NCI-H2029 (cell line): ENCODE results near the gene BHLHA15.
"Not testable (repeated sequence)": the region's sequence is repeated elsewhere in the genome, so short reads cannot be mapped to it uniquely, and the experiment has no call there.

Experiments
- DNase-seq: peaks from one replicate; lab custom pipeline; 2025; lab: John Stamatoyannopoulos, UW

Gene BHLHA15

DNA sequence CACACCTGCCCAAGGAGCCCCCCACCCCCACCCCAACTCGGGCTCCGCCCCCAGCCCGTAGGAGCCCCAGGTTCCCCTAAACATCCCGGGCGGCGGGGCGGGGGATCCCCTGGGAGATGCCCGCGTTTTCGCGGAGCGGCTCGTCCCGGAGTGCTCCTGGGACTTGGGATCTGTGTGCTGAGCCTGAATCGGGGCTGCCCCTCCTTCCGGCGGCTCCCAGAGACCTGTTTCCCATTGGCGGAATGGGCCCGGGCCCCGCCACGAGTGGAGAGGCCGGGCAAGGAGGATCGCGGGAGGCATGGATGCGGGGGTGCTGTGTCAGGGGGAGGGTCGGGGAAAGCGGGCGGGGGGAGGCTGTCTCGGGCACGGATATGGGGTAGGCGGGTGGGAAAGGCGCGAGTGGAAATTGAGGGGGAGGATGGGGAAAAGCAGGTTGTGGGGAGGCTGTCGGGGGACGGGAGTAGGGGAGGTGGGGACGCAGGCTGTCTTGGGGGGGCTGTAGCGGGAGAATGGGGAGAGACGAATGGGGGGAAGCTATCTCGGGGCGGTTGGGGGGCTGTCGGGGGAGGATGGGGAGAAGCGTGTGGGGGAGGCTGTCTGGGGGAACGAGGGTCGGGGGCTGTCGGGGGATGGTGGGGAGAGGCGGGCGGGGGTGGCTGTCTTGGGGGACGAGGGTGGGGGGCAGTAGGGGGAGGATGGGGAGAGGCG lies 572 bp upstream of the BHLHA15 start:
- peak; percentile 2 for DNase-seq

DNA sequence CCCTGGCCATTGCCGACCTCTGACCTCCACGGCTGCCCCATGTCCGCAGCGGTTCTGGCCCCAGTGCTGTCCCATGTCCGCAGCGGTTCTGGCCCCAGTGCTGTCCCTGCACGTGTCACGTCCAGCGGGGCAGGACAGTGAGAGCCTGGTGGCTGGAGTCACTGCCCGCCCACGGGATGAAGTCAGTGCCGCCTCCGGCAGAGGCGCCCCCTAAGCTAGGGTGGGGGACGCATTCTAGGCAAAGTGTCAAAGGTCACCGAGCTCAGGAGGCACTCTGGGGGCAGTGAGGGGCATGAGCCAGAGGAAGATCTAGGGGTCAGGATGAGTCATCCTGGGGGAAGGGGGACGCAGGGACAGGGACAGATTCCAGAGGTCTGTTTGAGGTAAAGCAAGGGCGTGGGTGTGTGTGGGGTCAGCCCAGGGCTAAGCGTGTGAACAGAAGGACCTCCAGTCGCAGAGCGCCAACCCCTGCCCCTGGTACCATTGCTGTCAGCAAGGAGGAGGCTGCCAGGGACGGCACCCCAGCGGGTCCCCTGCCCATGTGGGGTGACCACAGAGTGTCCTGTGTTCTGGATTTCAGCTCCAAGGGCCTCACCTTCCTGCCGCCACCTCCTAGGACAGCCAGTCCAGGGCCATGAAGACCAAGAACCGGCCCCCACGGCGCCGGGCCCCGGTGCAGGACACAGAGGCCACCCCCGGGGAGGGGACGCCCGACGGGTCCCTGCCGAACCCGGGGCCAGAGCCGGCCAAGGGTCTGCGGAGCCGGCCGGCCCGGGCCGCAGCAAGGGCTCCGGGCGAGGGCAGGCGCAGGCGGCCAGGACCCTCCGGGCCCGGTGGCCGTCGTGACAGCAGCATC lies 665 bp downstream of the BHLHA15 start:
- DNase-seq, result no peak

DNA sequence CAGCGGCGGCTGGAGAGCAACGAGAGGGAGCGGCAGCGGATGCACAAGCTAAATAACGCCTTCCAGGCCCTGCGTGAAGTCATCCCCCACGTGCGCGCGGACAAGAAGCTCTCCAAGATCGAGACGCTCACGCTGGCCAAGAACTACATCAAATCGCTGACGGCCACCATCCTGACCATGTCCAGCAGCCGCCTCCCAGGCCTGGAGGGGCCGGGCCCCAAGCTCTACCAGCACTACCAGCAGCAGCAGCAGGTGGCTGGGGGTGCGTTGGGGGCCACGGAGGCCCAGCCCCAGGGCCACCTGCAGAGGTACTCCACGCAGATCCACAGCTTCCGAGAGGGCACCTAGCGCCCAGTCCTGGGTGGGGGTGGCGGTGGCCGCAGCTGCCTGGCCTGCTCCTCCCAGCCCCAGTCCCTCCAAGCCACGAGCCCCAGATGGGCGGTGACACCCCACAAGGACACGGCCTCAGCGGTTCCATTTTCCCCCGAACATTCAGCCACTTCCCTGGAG lies 1.3 kb downstream of the BHLHA15 start:
- DNase-seq, result no peak

DNA sequence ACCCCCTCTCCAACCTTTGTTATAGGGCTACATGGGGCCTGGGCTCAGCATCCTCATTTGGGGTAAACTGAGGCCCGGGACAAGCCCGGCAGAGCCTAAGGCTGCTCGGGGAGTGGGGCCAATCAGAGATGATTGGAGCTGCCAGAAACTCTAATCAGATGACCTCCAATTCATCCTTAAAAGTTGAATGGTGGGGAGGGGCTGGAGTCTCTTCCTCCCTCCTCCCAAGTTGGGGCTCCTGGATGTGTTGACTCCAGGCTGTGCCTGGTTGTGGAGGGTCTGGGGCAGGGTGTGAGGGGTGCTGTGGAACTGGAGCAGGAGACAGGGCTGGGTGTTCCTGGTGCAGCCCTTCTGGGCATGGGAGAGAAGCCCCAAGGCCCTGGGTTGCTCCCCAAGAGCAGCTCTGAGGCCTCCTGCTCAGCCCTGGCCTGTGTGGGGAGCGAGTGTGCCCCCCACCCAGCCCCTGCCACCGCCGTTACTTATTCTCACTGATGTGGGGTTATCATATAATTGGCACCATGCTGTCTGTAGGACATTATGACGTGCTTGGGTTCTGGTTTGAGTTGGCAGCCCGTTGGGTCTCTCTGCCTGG lies 2.2 kb downstream of the BHLHA15 start:
- no peak for DNase-seq

DNA sequence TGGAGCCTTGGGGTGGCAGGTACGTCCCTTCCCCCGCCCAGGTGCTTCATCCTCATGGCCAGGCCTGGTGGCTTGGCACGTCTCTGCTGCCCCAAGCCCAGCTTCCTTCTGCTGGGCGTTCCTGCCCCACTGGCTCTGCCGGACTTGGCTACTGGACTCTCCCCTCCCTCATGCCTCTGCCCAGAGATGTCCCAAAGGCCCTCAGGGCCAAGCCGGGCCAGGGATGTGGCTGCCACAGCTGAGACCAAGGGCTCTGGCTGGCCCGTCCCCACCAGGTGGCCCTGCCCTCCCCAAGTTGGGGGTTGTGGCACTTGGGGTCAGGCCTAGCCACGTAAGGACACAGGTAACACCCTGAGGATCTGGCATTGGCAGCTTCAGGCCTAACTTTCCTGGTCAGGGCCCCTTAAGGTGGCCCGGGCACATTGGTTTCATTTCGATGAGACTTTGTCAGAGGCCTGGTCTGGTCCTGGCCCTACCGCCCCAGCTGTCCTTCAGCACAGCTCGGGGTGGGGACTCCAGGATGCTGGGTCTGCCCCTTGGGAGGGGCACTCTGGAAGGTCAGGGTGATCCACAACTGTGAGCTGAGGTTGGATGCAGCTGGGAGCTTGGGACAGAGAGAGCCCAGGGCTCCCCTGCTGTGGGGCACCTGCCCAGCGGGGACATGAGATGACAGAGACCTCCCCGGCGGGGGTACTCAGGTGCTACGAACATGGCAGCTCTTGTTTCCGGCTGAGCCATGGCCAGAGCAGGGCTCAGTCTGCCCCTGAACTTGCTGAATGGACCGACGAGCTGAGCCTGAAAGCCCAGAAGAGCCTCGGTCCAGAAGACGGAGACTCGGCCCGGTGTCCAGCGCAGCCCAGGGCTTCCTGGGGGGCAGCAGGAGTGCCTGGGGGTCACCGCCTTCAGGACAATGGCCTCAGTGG lies 2.9 kb downstream of the BHLHA15 start:
- no peak for DNase-seq

DNA sequence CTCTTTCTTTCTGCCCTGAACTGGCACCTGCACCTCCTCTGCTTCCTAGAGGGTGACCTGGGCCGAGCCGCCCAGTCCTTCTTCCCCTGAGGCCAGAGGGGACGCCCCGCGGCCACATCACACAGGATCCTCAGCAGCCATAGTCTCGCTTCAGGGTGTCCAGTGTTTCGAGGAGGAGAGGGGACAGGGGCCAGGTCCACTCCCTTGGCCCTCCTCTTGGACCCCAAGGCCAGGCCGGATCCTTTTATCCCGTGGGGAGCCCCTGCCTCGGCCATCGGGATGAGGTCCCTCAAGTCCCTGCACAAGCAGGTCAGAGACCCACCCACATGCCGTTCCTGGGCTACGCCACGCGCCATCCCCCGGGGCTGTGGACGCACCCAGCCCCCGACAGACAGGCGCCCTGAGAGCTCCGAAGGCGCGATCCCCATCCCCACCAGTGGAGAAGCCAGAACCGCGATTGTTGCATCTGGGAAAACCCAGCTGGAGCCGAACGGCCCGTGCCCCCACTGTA lies 3.6 kb downstream of the BHLHA15 start:
- DNase-seq, result no peak

DNA sequence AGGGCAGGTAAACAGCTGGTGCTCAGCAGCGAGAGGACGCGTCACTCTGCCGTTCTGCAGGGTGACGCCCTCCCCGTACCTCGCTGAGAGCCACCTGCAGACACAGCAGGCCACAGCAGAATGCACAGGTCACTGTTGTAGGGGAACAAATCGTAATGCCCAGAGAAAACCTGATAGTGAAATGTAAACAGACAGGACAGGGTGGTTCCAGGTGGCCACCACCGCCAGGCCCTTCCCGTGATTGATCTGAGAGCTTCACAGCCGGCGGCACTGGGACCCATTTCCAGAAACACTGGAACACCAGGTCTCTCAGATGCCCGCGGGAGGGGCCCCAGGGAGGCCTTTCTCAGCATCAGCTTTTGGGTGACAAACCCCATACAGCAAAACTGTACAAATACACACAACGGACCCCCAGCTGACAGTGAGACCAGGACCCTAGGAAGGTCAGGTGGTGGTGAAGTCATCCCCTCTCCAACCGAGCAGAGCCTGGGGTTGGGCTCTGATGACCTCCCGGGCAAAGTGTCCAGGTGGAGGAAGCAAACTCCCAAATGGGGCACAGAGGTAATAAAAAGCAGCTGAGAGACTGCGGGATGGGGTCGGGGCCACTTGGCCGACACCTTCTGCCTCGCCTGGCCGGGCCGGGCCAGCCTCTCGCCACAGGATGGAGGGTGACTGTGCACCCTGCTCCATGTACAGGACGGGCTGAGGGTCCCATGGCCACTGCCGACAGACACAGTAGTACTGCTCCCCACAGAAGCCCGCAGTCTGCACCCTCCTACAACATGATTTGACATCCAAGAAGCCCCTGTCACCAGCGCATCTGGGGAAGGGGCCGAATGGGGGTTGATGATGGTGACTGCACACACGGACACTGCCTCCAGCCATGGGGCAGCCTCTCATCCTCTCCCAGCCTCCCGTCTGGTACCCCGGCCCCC lies 4.6 kb downstream of the BHLHA15 start:
- DNase-seq, result peak; percentile 46

DNA sequence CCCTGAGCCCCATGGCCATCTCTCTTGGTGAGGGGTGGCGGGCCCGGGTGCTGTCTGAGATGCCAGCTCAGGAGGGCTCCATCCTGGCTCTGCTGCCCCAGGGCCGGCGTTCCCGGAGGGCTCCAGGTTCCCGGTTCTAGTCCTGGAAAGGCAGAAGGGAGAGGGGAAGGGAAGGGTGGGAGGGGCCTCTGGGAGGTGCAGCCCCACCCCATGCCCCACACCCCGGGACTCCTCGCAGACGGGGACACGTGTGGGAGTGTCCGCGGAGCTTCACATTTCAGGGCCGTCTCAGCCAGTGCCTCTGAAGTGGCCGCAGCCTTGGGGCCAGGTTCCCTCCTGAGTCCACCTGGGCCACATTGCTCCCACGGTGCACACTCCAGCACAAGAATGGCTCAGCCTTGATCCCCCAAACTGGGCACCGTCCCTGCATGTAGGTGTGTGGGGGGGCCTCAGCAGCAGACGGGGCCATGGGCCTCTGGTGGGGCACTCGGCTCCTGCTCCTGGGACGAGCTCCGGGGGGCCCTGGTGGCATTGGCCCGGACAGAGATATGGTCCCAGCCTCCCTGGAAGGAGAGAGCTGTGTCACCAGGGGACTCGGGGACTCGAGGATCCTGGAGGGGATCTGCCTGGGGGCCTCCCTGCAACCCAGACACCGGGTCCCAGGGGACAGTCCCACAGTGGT lies 5.8 kb downstream of the BHLHA15 start:
- DNase-seq, result no peak

DNA sequence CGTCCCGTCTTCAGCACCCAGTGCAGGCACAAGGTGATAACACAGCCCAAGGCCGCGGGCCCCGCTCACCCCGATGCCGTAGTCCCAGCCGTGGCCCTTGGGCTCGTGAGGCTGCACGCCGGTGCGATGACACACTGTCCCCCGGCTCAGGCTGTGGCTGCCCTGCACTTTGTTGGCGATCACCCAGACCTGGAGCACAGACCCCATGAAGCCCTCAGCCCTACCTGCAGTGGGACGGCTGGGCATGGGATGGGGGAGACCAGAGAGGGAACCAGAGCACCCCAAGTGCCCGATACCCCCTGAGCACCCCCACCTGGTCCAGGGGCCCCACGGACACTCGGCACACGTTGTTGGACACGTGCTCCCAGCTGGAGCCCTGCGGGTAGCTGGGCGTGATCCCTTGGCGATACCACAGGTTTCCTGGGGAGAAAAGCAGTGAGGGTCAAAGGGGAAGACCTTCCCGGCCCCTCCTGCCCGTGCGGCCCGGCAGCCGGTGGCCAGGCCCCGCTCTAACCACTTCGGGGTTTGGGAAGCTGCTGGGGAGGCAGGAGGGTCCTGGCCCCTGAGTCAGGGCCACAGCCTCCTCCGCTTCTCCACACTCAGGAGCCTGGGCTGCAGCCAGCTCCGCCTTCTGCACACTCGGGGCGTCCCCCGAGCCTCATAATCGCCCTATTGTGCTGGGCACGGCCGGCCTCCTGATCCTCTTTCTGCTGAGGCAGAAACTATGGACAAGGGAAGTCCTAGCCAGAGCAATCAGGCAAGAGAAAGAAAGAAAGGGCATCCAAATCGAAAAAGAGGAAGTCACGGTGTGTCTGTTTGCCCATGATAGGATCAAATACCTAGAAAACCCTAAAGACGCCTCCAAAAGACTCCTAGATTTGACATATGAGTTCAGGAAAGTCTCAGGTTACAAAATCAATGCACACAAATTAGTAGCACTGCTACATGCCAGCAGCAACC lies 6.7 kb downstream of the BHLHA15 start:
- DNase-seq, result no peak

DNA sequence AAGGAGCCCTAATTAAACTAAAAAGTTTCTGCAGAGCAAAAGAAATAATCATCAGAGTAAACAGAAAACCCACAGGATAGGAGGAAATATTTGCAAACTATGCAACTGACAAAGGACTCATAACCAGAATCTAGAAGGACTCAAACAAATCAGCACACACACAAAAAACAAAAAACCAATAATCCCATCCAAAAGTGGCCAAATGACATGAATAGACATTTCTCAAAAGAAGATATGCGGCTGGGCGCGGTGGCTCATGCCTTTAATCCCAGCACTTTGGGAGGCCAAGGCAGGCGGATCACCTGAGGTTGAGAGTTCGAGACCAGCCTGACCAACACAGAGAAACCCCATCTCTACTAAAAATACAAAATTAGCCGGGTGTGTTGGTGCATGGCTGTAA lies 8.1 kb downstream of the BHLHA15 start:
- DNase-seq, result not testable (repeated sequence)

DNA sequence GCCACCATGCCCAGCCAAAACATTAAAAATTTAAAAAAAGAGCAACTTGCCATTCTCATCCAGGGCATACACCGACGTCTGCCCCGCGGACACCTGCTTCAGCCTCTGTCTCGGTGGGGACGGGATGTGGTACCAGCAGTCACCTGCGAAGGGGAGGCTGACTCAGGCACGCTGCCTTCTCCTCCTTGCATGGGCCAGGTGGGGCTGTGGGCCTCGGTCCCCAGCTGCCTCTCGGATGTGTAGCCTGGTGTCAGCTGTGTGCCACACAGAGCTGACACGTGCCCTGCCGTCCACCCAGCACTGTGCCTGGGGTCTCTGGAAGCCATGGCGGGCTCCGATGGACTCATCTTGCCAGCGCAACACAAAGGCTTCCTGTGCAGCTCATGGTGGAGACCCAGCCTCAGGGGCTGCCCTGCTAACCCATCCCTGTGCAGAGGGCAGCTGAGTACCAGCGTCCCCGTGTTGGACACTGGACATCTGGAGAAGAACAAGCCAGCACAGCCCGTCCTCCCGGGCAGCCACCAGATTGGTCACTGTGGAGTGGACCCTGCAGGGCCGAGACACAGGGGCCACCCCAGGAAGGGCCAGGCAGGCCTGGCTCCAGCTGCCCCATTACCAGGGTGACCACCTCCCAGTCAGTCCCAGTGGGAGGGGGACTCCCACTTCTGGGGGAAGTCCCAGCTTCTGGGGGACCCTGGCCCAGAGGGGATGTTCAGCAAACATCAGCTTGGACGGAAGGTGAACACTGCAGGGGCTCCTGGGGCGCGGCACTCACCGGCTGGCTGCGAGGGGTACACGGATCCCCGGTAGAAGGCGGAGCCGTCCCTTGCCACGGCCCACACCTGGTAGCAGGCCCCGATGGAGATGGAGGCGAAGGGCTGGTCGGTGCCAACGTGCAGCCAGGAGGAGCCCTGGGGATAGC lies 10.6 kb downstream of the BHLHA15 start:
- DNase-seq, result no peak

DNA sequence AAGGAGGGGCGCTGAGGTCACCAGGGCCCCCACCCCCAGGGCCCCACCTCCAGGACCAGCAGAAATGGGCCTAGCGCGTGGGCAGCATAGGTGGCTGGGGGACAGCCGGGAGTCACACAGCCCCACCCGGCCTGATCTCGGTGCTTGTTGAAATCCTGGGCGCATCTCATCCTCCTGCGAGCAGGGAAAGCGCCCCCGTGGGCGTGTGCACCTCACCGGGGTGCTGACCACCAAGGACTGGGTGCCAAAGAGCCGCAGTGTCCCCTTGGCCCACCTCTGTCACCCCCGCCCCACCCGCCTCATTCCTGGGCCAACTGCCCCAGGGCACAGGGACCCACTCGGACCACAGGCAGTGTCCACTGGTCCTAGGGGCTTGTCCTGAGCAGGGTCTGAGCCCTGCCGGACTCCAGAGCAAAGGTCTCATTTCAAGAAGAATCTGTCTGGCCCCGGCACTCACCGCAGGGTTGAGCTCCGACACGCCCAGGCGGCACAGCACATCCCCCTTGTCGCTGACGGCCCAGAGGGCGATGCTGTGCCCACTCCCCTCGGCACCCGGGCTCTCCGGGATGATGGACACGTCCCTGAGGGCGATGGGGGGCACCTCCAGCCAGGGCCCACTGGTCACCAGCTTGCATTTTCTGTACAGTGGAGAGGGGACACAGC lies 11.4 kb downstream of the BHLHA15 start:
- DNase-seq, result no peak

DNA sequence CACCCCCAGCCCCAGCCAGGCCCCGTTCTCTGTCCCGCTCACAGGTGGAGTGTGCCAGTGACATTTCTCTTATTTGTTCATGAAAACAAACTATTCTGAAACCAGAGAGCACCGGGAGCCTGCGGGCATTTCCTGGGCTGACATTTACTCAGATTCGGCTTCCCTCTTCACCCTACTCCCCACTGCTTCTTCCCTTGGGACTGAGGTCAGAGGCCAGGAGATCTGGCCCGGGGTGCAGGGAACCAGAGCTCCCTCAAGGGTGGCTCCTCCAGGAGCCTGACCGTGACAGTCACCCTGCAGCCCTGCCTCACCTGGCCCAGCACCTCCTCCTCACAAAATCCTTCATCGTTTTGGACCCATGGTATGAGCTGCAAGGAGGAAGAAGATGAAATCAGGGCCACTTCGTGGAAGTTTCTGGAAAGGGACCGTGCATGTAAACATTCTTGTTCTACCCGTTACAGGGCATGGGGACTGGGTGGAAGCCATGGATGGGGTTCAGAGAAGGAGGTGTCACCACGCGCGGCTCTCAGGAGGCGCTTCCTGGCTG lies 12.2 kb downstream of the BHLHA15 start:
- DNase-seq, result no peak

DNA sequence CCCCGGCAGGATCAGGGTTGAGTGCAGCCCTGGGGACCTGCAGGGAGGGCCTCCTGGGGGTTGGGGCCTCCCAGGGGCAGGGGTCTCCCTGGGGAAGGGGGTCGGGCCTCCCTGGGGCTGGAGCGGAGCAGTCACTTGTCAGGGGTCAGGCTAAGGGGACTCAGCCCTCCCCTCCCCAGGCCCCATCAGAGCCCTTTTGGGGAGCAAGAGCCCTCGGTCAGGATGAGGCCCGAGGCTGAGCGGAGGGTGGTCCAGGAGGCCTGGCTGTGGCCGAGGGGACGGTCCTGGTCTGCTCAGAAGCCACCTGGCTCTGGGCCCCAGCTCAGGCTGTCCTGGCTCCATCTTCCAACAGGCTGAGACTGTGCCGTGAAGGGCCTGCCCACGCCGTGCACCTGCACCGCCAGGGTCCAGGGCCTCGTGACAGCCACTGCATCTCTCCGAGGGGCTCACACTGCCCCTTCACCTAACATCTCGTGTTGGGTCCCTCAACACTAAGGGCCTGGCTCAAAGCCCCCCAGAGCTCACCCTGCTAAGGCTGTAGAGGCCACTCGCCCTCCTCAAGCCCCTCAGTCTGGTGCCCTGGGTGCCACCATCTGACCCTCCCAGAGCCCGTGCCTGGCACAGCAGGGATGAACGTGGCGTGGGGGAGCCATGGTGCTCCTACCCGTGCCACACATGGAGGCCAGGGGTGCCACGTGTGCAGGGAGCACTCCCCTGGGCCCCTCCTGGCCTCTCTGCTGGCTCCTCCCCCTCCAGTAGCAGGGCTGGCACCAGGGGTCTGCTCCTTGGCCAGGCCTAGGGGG lies 12.9 kb downstream of the BHLHA15 start:
- no peak for DNase-seq

DNA sequence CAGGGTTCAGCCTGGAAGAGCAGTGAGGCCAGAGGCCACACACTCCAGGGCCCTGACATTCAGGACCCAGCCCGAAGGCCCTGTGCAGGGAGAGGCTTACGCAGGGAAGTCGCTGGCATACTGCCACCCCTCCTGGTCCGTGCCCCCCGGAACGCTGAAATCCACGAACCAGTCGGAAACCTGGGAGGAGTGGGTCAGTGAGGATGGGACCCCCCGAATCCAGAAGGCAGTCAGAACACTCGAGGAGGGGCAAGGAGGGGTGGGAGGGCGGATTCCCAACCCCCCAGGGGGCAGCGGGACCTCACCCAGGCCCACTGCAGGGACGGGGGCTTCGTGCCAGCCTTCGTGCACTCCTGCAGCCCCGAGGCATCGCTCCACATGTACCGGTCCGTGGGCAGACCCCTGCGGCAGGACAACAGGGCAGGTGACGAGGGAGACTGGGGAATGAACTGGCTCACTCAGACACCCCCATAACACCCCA lies 13.5 kb downstream of the BHLHA15 start:
- DNase-seq, result no peak
